Neural crest cell (in vitro differentiated cells): ENCODE results near the gene EBF3. TPM values are rescaled to one million over a fixed set of nuclear protein-coding genes. Genes with fewer than 3 reads are reported as not detected.

Source experiments
- DNase-seq: peaks from one replicate; pipeline ENCODE4 v3.0.0; 2021; ENCODE audit warnings: low read depth, mixed read lengths, low spot score
- H3K27ac Mint-ChIP-seq: one replicate; pipeline ENCODE4 v1.8.0; 2021; ENCODE audit warnings: mild to moderate bottlenecking, mixed read lengths; ENCODE audit not compliant: unreplicated experiment
- H3K27me3 Mint-ChIP-seq: 2 replicates; pipeline ENCODE4 v1.8.0; 2021; ENCODE audit warnings: low read depth, mild to moderate bottlenecking, mixed read lengths
- H3K36me3 Mint-ChIP-seq: 2 replicates; pipeline ENCODE4 v1.8.0; 2021; ENCODE audit warnings: low read depth, mild to moderate bottlenecking, mixed read lengths
- H3K4me1 Mint-ChIP-seq: 2 replicates; pipeline ENCODE4 v1.8.0; 2021; ENCODE audit warnings: mixed read lengths
- H3K4me3 Mint-ChIP-seq: one replicate; pipeline ENCODE4 v1.8.0; 2021; ENCODE audit warnings: mild to moderate bottlenecking, mixed read lengths
- H3K9me3 Mint-ChIP-seq: 2 replicates; pipeline ENCODE4 v1.8.0; 2021; ENCODE audit warnings: mixed read lengths
- CTCF ChIP-seq: fragments of 200-600 bp; sonication (generic); conservative IDR thresholded peaks from 2 replicates; pipeline ENCODE4 v1.5.0; 2021; ENCODE audit warnings: antibody characterized with exemption, mild to moderate bottlenecking
- total RNA-seq: library from RNA; stranded (reverse); gene quantifications from 2 replicates; pipeline ENCODE4 v1.2.1, GENCODE V29; 2021

Gene EBF3
- total RNA-seq, 1 donor from 2014 or later: 11.6 TPM

DNA sequence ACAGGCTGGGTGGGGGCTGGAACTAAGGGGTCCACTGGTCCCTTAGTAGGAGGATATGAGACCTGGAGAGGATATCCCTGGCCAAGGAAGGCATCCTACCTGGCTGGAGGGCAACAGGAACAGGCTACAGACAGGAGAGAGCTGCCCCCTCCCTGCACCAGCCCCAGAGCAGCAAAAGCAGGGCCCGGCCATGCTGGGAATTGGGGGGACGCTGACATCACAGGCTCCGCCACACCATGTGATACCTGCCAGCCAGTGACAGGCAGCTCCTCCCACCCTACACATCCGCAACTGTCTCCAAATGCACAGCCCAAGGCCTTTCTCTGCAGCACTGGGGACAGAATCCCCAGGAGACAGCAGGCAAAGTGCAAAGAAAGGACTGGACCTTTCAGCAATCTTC is 100.0 kb downstream of the EBF3 start:
- Mint-ChIP-seq H3K9me3 (no peaks in the 10 kb centered on the region), H3K27ac (peak overlapping the region; percentile 84), H3K4me1 (peaks cover 39% of the 10 kb centered on the region), H3K36me3 (no peaks in the 10 kb centered on the region), H3K4me3 (peak overlapping the region; percentile 72), H3K27me3 (no peaks in the 10 kb centered on the region)
- no peak for DNase-seq
- no peak for TF ChIP-seq CTCF

GRCh38 chr10:129863201-129863663 is 100.8 kb downstream of the EBF3 start:
- Mint-ChIP-seq H3K36me3 (no peaks in the 10 kb centered on the region), H3K27me3 (no peaks in the 10 kb centered on the region), H3K4me3 (peak overlapping the region; percentile 25), H3K4me1 (peaks cover 37% of the 10 kb centered on the region), H3K27ac (no peak overlapping the region), H3K9me3 (no peaks in the 10 kb centered on the region)
- no peak for TF ChIP-seq CTCF
- DNase-seq: no peak

GRCh38 chr10:129861776-129862531 is 102.1 kb downstream of the EBF3 start:
- Mint-ChIP-seq H3K4me1 (peaks cover 33% of the 10 kb centered on the region), H3K4me3 (no peak overlapping the region), H3K27ac (no peak overlapping the region), H3K9me3 (no peaks in the 10 kb centered on the region), H3K27me3 (no peaks in the 10 kb centered on the region), H3K36me3 (no peaks in the 10 kb centered on the region)
- TF ChIP-seq CTCF: no peak
- no peak for DNase-seq

GRCh38 chr10:129860396-129860795 is 103.7 kb downstream of the EBF3 start:
- H3K27me3 Mint-ChIP-seq: no peaks in the 10 kb centered on the region
- peaks cover 33% of the 10 kb centered on the region for H3K4me1 Mint-ChIP-seq
- no peak for TF ChIP-seq CTCF
- no peaks in the 10 kb centered on the region for H3K9me3 Mint-ChIP-seq
- H3K36me3 Mint-ChIP-seq: no peaks in the 10 kb centered on the region
- no peak overlapping the region for H3K27ac Mint-ChIP-seq
- H3K4me3 Mint-ChIP-seq: no peak overlapping the region
- DNase-seq: no peak

DNA sequence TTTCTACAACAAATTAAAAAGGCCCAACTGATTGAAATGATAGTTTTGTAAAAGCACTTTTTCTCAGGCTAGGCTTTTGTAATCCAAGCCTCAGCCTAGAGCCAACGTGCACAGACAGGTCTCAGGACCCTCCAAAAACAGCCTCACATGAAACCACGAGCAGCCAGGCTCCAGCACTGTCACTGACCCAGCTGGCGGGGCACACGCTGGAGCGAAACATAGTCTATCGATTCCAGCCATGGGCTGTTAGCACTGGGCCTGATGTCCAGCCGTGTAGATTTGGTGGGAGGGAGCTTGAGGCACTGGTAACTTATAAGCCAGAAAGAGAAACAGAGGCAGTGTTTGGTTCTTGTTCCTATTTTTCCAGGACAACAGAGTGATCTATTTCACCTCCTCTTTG is 104.5 kb downstream of the EBF3 start:
- Mint-ChIP-seq H3K27me3 (no peaks in the 10 kb centered on the region), H3K27ac (peak overlapping the region; percentile 43), H3K9me3 (no peaks in the 10 kb centered on the region), H3K4me3 (no peak overlapping the region), H3K36me3 (no peaks in the 10 kb centered on the region), H3K4me1 (peaks cover 30% of the 10 kb centered on the region)
- no peak for DNase-seq
- TF ChIP-seq CTCF: no peak
